ENCODE measurements around the gene RNF175.

Gene RNF175

GRCh38 chr4:153725831-153726154 is 34.0 kb downstream of the RNF175 start:
- Histone ChIP-seq H3K9ac (ENCODE audit: low read depth in 1 of 2, low read length in 2 of 2) (no peak overlapping the region), H3K27me3 (ENCODE audit: control insufficient read depth in 1 of 2, insufficient read depth in 2 of 2, low read length in 2 of 2) (no peaks in the 10 kb centered on the region), H3K4me3 (ENCODE audit: low read depth in 1 of 2, low read length in 2 of 2) (no peak overlapping the region), H3K9me3 (ENCODE audit: control insufficient read depth in 1 of 2, low read length in 2 of 2) (no peaks in the 10 kb centered on the region), H3K4me1 (ENCODE audit: control insufficient read depth in 1 of 2, insufficient read depth in 2 of 2, low read length in 2 of 2) (no peaks in the 10 kb centered on the region), H3K36me3 (ENCODE audit: control insufficient read depth in 1 of 2, insufficient read depth in 2 of 2, low read length in 2 of 2) (no peaks in the 10 kb centered on the region), H3K27ac (ENCODE audit: low read depth, low read length) (no peak overlapping the region)

GRCh38 chr4:153725136-153725830 is 34.5 kb downstream of the RNF175 start:
- Histone ChIP-seq H3K9ac (ENCODE audit: low read depth in 1 of 2, low read length in 2 of 2) (no peak overlapping the region), H3K27me3 (ENCODE audit: control insufficient read depth in 1 of 2, insufficient read depth in 2 of 2, low read length in 2 of 2) (no peaks in the 10 kb centered on the region), H3K4me1 (ENCODE audit: control insufficient read depth in 1 of 2, insufficient read depth in 2 of 2, low read length in 2 of 2) (no peaks in the 10 kb centered on the region), H3K4me3 (ENCODE audit: low read depth in 1 of 2, low read length in 2 of 2) (no peak overlapping the region), H3K36me3 (ENCODE audit: control insufficient read depth in 1 of 2, insufficient read depth in 2 of 2, low read length in 2 of 2) (no peaks in the 10 kb centered on the region), H3K9me3 (ENCODE audit: control insufficient read depth in 1 of 2, low read length in 2 of 2) (no peaks in the 10 kb centered on the region), H3K27ac (ENCODE audit: low read depth, low read length) (no peak overlapping the region)

GRCh38 chr4:153724606-153725005 is 35.2 kb downstream of the RNF175 start:
- Histone ChIP-seq H3K9me3 (ENCODE audit: control insufficient read depth in 1 of 2, low read length in 2 of 2) (no peaks in the 10 kb centered on the region), H3K9ac (ENCODE audit: low read depth in 1 of 2, low read length in 2 of 2) (no peak overlapping the region), H3K4me1 (ENCODE audit: control insufficient read depth in 1 of 2, insufficient read depth in 2 of 2, low read length in 2 of 2) (no peaks in the 10 kb centered on the region), H3K36me3 (ENCODE audit: control insufficient read depth in 1 of 2, insufficient read depth in 2 of 2, low read length in 2 of 2) (no peaks in the 10 kb centered on the region), H3K27me3 (ENCODE audit: control insufficient read depth in 1 of 2, insufficient read depth in 2 of 2, low read length in 2 of 2) (no peaks in the 10 kb centered on the region), H3K27ac (ENCODE audit: low read depth, low read length) (no peak overlapping the region), H3K4me3 (ENCODE audit: low read depth in 1 of 2, low read length in 2 of 2) (no peak overlapping the region)

- Histone ChIP-seq H3K27me3 (ENCODE audit: control insufficient read depth in 1 of 2, insufficient read depth in 2 of 2, low read length in 2 of 2) (no peaks in the 10 kb centered on the region), H3K4me1 (ENCODE audit: control insufficient read depth in 1 of 2, insufficient read depth in 2 of 2, low read length in 2 of 2) (no peaks in the 10 kb centered on the region), H3K27ac (ENCODE audit: low read depth, low read length) (no peak overlapping the region), H3K9ac (ENCODE audit: low read depth in 1 of 2, low read length in 2 of 2) (no peak overlapping the region), H3K4me3 (ENCODE audit: low read depth in 1 of 2, low read length in 2 of 2) (no peak overlapping the region), H3K36me3 (ENCODE audit: control insufficient read depth in 1 of 2, insufficient read depth in 2 of 2, low read length in 2 of 2) (no peaks in the 10 kb centered on the region), H3K9me3 (ENCODE audit: control insufficient read depth in 1 of 2, low read length in 2 of 2) (no peaks in the 10 kb centered on the region)
These were observed 37.8 kb downstream of the RNF175 start for GRCh38 chr4:153722036-153722435.

GRCh38 chr4:153713866-153714646 is 45.8 kb downstream of the RNF175 start:
- H3K4me1 ChIP-seq (ENCODE audit: control insufficient read depth in 1 of 2, insufficient read depth in 2 of 2, low read length in 2 of 2), result no peaks in the 10 kb centered on the region
- no peaks in the 10 kb centered on the region for H3K9me3 ChIP-seq (ENCODE audit: control insufficient read depth in 1 of 2, low read length in 2 of 2)
- H3K27me3 ChIP-seq (ENCODE audit: control insufficient read depth in 1 of 2, insufficient read depth in 2 of 2, low read length in 2 of 2), result no peaks in the 10 kb centered on the region
- H3K4me3 ChIP-seq (ENCODE audit: low read depth in 1 of 2, low read length in 2 of 2), result no peak overlapping the region
- no peak overlapping the region for H3K27ac ChIP-seq (ENCODE audit: low read depth, low read length)
- no peak overlapping the region for H3K9ac ChIP-seq (ENCODE audit: low read depth in 1 of 2, low read length in 2 of 2)
- no peaks in the 10 kb centered on the region for H3K36me3 ChIP-seq (ENCODE audit: control insufficient read depth in 1 of 2, insufficient read depth in 2 of 2, low read length in 2 of 2)

- Histone ChIP-seq H3K9me3 (ENCODE audit: control insufficient read depth in 1 of 2, low read length in 2 of 2) (no peaks in the 10 kb centered on the region), H3K4me3 (ENCODE audit: low read depth in 1 of 2, low read length in 2 of 2) (no peak overlapping the region), H3K9ac (ENCODE audit: low read depth in 1 of 2, low read length in 2 of 2) (no peak overlapping the region), H3K27ac (ENCODE audit: low read depth, low read length) (no peak overlapping the region), H3K36me3 (ENCODE audit: control insufficient read depth in 1 of 2, insufficient read depth in 2 of 2, low read length in 2 of 2) (no peaks in the 10 kb centered on the region), H3K4me1 (ENCODE audit: control insufficient read depth in 1 of 2, insufficient read depth in 2 of 2, low read length in 2 of 2) (no peaks in the 10 kb centered on the region), H3K27me3 (ENCODE audit: control insufficient read depth in 1 of 2, insufficient read depth in 2 of 2, low read length in 2 of 2) (no peaks in the 10 kb centered on the region)
These were observed 49.1 kb downstream of the RNF175 start for GRCh38 chr4:153710681-153711080.

- H3K4me3 ChIP-seq (ENCODE audit: low read depth in 1 of 2, low read length in 2 of 2), result no peak overlapping the region
- H3K9ac ChIP-seq (ENCODE audit: low read depth in 1 of 2, low read length in 2 of 2), result no peak overlapping the region
- no peaks in the 10 kb centered on the region for H3K27me3 ChIP-seq (ENCODE audit: control insufficient read depth in 1 of 2, insufficient read depth in 2 of 2, low read length in 2 of 2)
- no peak overlapping the region for H3K27ac ChIP-seq (ENCODE audit: low read depth, low read length)
- no peaks in the 10 kb centered on the region for H3K4me1 ChIP-seq (ENCODE audit: control insufficient read depth in 1 of 2, insufficient read depth in 2 of 2, low read length in 2 of 2)
- no peaks in the 10 kb centered on the region for H3K9me3 ChIP-seq (ENCODE audit: control insufficient read depth in 1 of 2, low read length in 2 of 2)
- no peaks in the 10 kb centered on the region for H3K36me3 ChIP-seq (ENCODE audit: control insufficient read depth in 1 of 2, insufficient read depth in 2 of 2, low read length in 2 of 2)
These were observed 53.3 kb downstream of the RNF175 start for GRCh38 chr4:153706519-153706918.

GRCh38 chr4:153705743-153706468 is 53.9 kb downstream of the RNF175 start:
- no peak overlapping the region for H3K27ac ChIP-seq (ENCODE audit: low read depth, low read length)
- H3K9ac ChIP-seq (ENCODE audit: low read depth in 1 of 2, low read length in 2 of 2), result no peak overlapping the region
- H3K9me3 ChIP-seq (ENCODE audit: control insufficient read depth in 1 of 2, low read length in 2 of 2), result no peaks in the 10 kb centered on the region
- H3K4me1 ChIP-seq (ENCODE audit: control insufficient read depth in 1 of 2, insufficient read depth in 2 of 2, low read length in 2 of 2), result no peaks in the 10 kb centered on the region
- H3K4me3 ChIP-seq (ENCODE audit: low read depth in 1 of 2, low read length in 2 of 2), result no peak overlapping the region
- no peaks in the 10 kb centered on the region for H3K36me3 ChIP-seq (ENCODE audit: control insufficient read depth in 1 of 2, insufficient read depth in 2 of 2, low read length in 2 of 2)
- H3K27me3 ChIP-seq (ENCODE audit: control insufficient read depth in 1 of 2, insufficient read depth in 2 of 2, low read length in 2 of 2), result no peaks in the 10 kb centered on the region

GRCh38 chr4:153704522-153704921 is 55.3 kb downstream of the RNF175 start:
- Histone ChIP-seq H3K9me3 (ENCODE audit: control insufficient read depth in 1 of 2, low read length in 2 of 2) (no peaks in the 10 kb centered on the region), H3K27me3 (ENCODE audit: control insufficient read depth in 1 of 2, insufficient read depth in 2 of 2, low read length in 2 of 2) (no peaks in the 10 kb centered on the region), H3K36me3 (ENCODE audit: control insufficient read depth in 1 of 2, insufficient read depth in 2 of 2, low read length in 2 of 2) (no peaks in the 10 kb centered on the region), H3K4me1 (ENCODE audit: control insufficient read depth in 1 of 2, insufficient read depth in 2 of 2, low read length in 2 of 2) (no peaks in the 10 kb centered on the region), H3K4me3 (ENCODE audit: low read depth in 1 of 2, low read length in 2 of 2) (no peak overlapping the region), H3K27ac (ENCODE audit: low read depth, low read length) (no peak overlapping the region), H3K9ac (ENCODE audit: low read depth in 1 of 2, low read length in 2 of 2) (no peak overlapping the region)

- peak overlapping the region; percentile 8 to 12 for H3K9ac ChIP-seq (ENCODE audit: low read depth in 1 of 2, low read length in 2 of 2)
- H3K4me1 ChIP-seq (ENCODE audit: control insufficient read depth in 1 of 2, insufficient read depth in 2 of 2, low read length in 2 of 2), result peaks cover 0 to 6% of the 10 kb centered on the region in 2 donors
- peak overlapping the region; percentile 54 to 67 for H3K4me3 ChIP-seq (ENCODE audit: low read depth in 1 of 2, low read length in 2 of 2)
- H3K36me3 ChIP-seq (ENCODE audit: control insufficient read depth in 1 of 2, insufficient read depth in 2 of 2, low read length in 2 of 2), result peaks cover 0 to 5% of the 10 kb centered on the region in 2 donors
- no peak overlapping the region for H3K27ac ChIP-seq (ENCODE audit: low read depth, low read length)
- H3K27me3 ChIP-seq (ENCODE audit: control insufficient read depth in 1 of 2, insufficient read depth in 2 of 2, low read length in 2 of 2), result peaks cover 10 to 11% of the 10 kb centered on the region in 2 donors
- H3K9me3 ChIP-seq (ENCODE audit: control insufficient read depth in 1 of 2, low read length in 2 of 2), result peaks cover 16 to 21% of the 10 kb centered on the region in 2 donors
These were observed 74.9 kb downstream of the RNF175 start for GRCh38 chr4:153684971-153685371.

Measured in duodenal mucosa (tissue), 2 donors.